H1 (cell line): Measurements from ENCODE around the gene PDLIM4. TPM values are rescaled to one million over a fixed set of nuclear protein-coding genes. Genes with fewer than 3 reads are reported as not detected.

Source experiments
- BACH1 ChIP-seq: IDR thresholded peaks from 2 replicates; pipeline ENCODE4 v1.6.1; 2012; ENCODE audit warnings: low read length, improper control_type of control experiment
- CBX5 ChIP-seq: fragments of 300-800, 300-1000 bp; sonication (generic); IDR thresholded peaks from 2 replicates; pipeline ENCODE4 v1.7.1; 2016; ENCODE audit warnings: antibody characterized with exemption, low read length, low read depth
- CHD7 ChIP-seq: fragments of 300-600 bp; sonication (generic); IDR thresholded peaks from 2 replicates; pipeline ENCODE4 v1.7.1; 2012; ENCODE audit warnings: low read length, moderate library complexity, mild to moderate bottlenecking, inconsistent platforms; ENCODE audit not compliant: insufficient replicate concordance
- CREB1 ChIP-seq: IDR thresholded peaks from 2 replicates; pipeline ENCODE4 v1.6.1; 2012; ENCODE audit warnings: inconsistent platforms
- GTF2F1 ChIP-seq: IDR thresholded peaks from 2 replicates; pipeline ENCODE4 v1.6.1; 2012; ENCODE audit warnings: low read depth, low read length, improper control_type of control experiment, borderline replicate concordance
- KDM4A ChIP-seq: IDR thresholded peaks from one replicate; pipeline ENCODE4 v1.7.1; 2012; ENCODE audit warnings: low read depth, mild to moderate bottlenecking, moderate library complexity, low read length, inconsistent platforms; ENCODE audit not compliant: severe bottlenecking
- MAX ChIP-seq: IDR thresholded peaks from 2 replicates; pipeline ENCODE4 v1.6.1; 2012; ENCODE audit warnings: inconsistent platforms
- NRF1 ChIP-seq: IDR thresholded peaks from 2 replicates; pipeline ENCODE4 v1.6.1; 2011; ENCODE audit warnings: mild to moderate bottlenecking, low read depth, low read length, improper control_type of control experiment
- POLR2A ChIP-seq, 2 experiments: IDR thresholded peaks; 1 replicate in 1 of 2; 2 replicates in 1 of 2; pipeline ENCODE4 v1.6.1; 2011; ENCODE audit warnings: low read depth in 2 of 2, low read length in 2 of 2, mild to moderate bottlenecking in 2 of 2; ENCODE audit errors: control extremely low read depth in 1 of 2
- POU5F1 ChIP-seq: IDR thresholded peaks from 2 replicates; pipeline ENCODE4 v1.6.1; 2011; ENCODE audit warnings: low read depth, mild to moderate bottlenecking, low read length, moderate library complexity
- RAD21 ChIP-seq, 2 experiments: IDR thresholded peaks in 1 of 2; conservative IDR thresholded peaks in 1 of 2; 2 replicates each; pipeline ENCODE4 v1.6.1; 2011; ENCODE audit warnings: low read depth in 2 of 2, low read length in 2 of 2, improper control_type of control experiment in 1 of 2, inconsistent platforms in 1 of 2, mild to moderate bottlenecking in 1 of 2, moderate library complexity in 1 of 2
- RBBP5 ChIP-seq: IDR thresholded peaks from 2 replicates; pipeline ENCODE4 v1.7.1; 2012; ENCODE audit warnings: low read depth, mild to moderate bottlenecking, inconsistent platforms, low read length, moderate library complexity, borderline replicate concordance
- SP1 ChIP-seq: IDR thresholded peaks from 2 replicates; pipeline ENCODE4 v1.6.1; 2011; ENCODE audit warnings: low read depth, low read length
- polyA plus RNA-seq, 7 experiments: library from polyadenylated mRNA; depleted of rRNA in 3 of 7; stranded (reverse) in 5 of 7; unstranded in 2 of 7; fragments of >200 nt in 5 of 7; fragments of 200-250 nt in 2 of 7; gene quantifications; 1 replicate in 5 of 7; 2 replicates in 1 of 7; 4 replicates in 1 of 7; pipeline versions ENCODE4 v1.2.1 to v1.2.3, GENCODE V29; 2011 to 2013; ENCODE audit warnings: missing spikeins in 2 of 7, mixed read lengths in 2 of 7
- total RNA-seq: library from RNA; stranded (reverse); fragmentation: NEBNext Ultra II Directional; extraction: Animal tissue kit (Norgen Biotek cat#: 25700); gene quantifications from 2 replicates; pipeline ENCODE4 v1.2.1, GENCODE V29; 2021

Gene PDLIM4
- total and polyA plus RNA-seq, 2 of the 8 experiments (the other 6 are each of a cell fraction or from before 2014, with no cell fraction given): 10.7 to 29.1 TPM

GRCh38 chr5:132299917-132300316, 42.4 kb downstream of the PDLIM4 start (continued):
- TF ChIP-seq CHD7 (no peak), NRF1 (no peak), SP1 (no peak), POLR2A (IDR thresholded peaks at IDR 0.05; ENCODE audit: control extremely low read depth in 1 of 2, low read depth in 2 of 2, low read length in 2 of 2) (no peak), BACH1 (no peak), RAD21 (IDR thresholded peaks at IDR 0.05 in 1 of 2, conservative IDR thresholded peaks at IDR 0.05 in 1 of 2; ENCODE audit: low read depth in 2 of 2, low read length in 2 of 2) (no peak), MAX (no peak), CBX5 (no peak), CREB1 (no peak), KDM4A (no peak), GTF2F1 (no peak), RBBP5 (no peak), POU5F1 (no peak)
